ENCODE data around the gene IL12RB2.

Gene IL12RB2

GRCh38 chr1:67312615-67313014 is 4.9 kb downstream of the IL12RB2 start:
- DNase-seq (ENCODE audit: low read depth in 2 of 2), result no peak

GRCh38 chr1:67313934-67314671 is 6.4 kb downstream of the IL12RB2 start:
- no peak for DNase-seq (ENCODE audit: low read depth in 2 of 2)

- DNase-seq (ENCODE audit: low read depth in 2 of 2), result no peak
Measured at GRCh38 chr1:67314696-67315095, 7.0 kb downstream of the IL12RB2 start.

- DNase-seq (ENCODE audit: low read depth in 2 of 2), result no peak
Measured at GRCh38 chr1:67316180-67316902, 8.7 kb downstream of the IL12RB2 start.

GRCh38 chr1:67316918-67317317 is 9.2 kb downstream of the IL12RB2 start:
- no peak for DNase-seq (ENCODE audit: low read depth in 2 of 2)

- DNase-seq (ENCODE audit: low read depth in 2 of 2), result no peak
Measured at GRCh38 chr1:67317803-67318202, 10.1 kb downstream of the IL12RB2 start.

- no peak for DNase-seq (ENCODE audit: low read depth in 2 of 2)
Measured at GRCh38 chr1:67322442-67322841, 14.8 kb downstream of the IL12RB2 start.

GRCh38 chr1:67323087-67323486 is 15.4 kb downstream of the IL12RB2 start:
- DNase-seq (ENCODE audit: low read depth in 2 of 2), result no peak

- no peak for DNase-seq (ENCODE audit: low read depth in 2 of 2)
Measured at GRCh38 chr1:67324068-67324467, 16.4 kb downstream of the IL12RB2 start.

GRCh38 chr1:67327864-67328466 is 20.3 kb downstream of the IL12RB2 start:
- no peak for DNase-seq (ENCODE audit: low read depth in 2 of 2)

GRCh38 chr1:67332653-67333529 is 25.2 kb downstream of the IL12RB2 start:
- DNase-seq (ENCODE audit: low read depth in 2 of 2), result no peak

- no peak for DNase-seq (ENCODE audit: low read depth in 2 of 2)
Measured at GRCh38 chr1:67333603-67334002, 25.9 kb downstream of the IL12RB2 start.

GRCh38 chr1:67335411-67335810 is 27.7 kb downstream of the IL12RB2 start:
- no peak for DNase-seq (ENCODE audit: low read depth in 2 of 2)

- DNase-seq (ENCODE audit: low read depth in 2 of 2), result no peak
Measured at GRCh38 chr1:67336157-67336556, 28.5 kb downstream of the IL12RB2 start.

- DNase-seq (ENCODE audit: low read depth in 2 of 2), result no peak
Measured at GRCh38 chr1:67336783-67337182, 29.1 kb downstream of the IL12RB2 start.

GRCh38 chr1:67338642-67339041 is 31.0 kb downstream of the IL12RB2 start:
- no peak for DNase-seq (ENCODE audit: low read depth in 2 of 2)

GRCh38 chr1:67339623-67340343 is 32.1 kb downstream of the IL12RB2 start:
- DNase-seq (ENCODE audit: low read depth in 2 of 2), result no peak

GRCh38 chr1:67342076-67342890 is 34.6 kb downstream of the IL12RB2 start:
- DNase-seq (ENCODE audit: low read depth in 2 of 2), result no peak

GRCh38 chr1:67345556-67345955 is 37.9 kb downstream of the IL12RB2 start:
- no peak for DNase-seq (ENCODE audit: low read depth in 2 of 2)

GRCh38 chr1:67346982-67347381 is 39.3 kb downstream of the IL12RB2 start:
- DNase-seq (ENCODE audit: low read depth in 2 of 2), result no peak
